Measurements from ENCODE around the gene GTF3C5.

Gene GTF3C5

DNA sequence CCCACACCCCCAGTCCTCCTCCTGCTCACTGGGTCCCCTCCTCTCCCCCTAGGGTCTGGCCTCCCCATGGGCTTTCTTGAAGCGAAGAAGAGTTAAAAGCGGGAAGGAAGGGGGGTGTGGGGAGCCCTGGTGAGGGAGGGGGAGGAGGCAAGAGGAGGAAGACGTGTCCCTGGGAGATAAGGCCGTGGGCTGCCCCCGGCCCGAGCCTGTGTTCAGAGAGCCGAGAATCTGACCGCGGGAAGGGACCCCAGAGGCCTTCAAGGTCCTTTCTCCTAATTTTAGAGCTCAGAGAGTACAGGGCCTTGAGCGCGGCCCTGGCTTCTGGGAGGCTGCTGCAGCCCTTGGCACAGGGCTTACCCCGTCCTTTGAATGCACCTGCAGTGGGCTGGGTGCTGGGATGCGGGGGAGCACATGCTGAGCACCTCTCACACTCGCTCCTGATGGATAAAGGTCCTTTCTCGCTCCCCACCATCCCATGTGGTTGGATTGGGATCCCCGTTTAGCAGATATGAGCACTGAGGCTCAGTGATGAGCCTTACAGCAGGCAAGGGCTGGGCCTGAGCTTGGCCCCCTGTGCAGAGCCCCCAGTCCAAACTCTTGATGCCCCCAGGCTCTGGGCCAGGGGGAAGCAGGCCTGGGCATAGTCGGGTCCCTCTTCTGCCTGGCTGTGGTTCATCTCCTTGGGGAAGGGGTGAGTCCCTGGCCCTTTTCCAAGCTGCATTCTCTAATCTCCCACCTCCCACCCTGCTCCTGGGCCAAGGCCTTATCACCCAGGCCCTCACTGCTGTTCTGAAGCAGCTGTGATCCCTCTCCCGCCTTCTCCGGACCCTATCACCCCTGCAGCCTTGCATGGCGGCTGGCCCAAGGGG, 46.4 kb upstream of the GTF3C5 start:
- TF ChIP-seq ZFP30 (CRISPR knock-in tag; IDR thresholded peaks at IDR 0.05) (no peak), TCF4 (CRISPR knock-in tag; IDR thresholded peaks at IDR 0.05; ENCODE audit: borderline replicate concordance) (no peak), PPARA (CRISPR knock-in tag; IDR thresholded peaks at IDR 0.05; ENCODE audit: borderline replicate concordance) (no peak), OSR1 (CRISPR knock-in tag; IDR thresholded peaks at IDR 0.05) (no peak), ZNF8 (CRISPR knock-in tag; IDR thresholded peaks at IDR 0.05) (no peak), ZFP3 (CRISPR knock-in tag; IDR thresholded peaks at IDR 0.05) (no peak), ESRRG (CRISPR knock-in tag; IDR thresholded peaks at IDR 0.05) (no peak), SNAI2 (CRISPR knock-in tag; IDR thresholded peaks at IDR 0.05) (no peak), ISL1 (CRISPR knock-in tag; IDR thresholded peaks at IDR 0.05) (no peak), ARNTL (CRISPR knock-in tag; IDR thresholded peaks at IDR 0.05; ENCODE audit: borderline replicate concordance, low read depth) (no peak), GLIS3 (CRISPR knock-in tag; IDR thresholded peaks at IDR 0.05) (no peak), ZNF70 (CRISPR knock-in tag; IDR thresholded peaks at IDR 0.05) (no peak), TOX (CRISPR knock-in tag; IDR thresholded peaks at IDR 0.05; ENCODE audit: borderline replicate concordance) (no peak)
- TF ChIP-seq, protein P1, sequence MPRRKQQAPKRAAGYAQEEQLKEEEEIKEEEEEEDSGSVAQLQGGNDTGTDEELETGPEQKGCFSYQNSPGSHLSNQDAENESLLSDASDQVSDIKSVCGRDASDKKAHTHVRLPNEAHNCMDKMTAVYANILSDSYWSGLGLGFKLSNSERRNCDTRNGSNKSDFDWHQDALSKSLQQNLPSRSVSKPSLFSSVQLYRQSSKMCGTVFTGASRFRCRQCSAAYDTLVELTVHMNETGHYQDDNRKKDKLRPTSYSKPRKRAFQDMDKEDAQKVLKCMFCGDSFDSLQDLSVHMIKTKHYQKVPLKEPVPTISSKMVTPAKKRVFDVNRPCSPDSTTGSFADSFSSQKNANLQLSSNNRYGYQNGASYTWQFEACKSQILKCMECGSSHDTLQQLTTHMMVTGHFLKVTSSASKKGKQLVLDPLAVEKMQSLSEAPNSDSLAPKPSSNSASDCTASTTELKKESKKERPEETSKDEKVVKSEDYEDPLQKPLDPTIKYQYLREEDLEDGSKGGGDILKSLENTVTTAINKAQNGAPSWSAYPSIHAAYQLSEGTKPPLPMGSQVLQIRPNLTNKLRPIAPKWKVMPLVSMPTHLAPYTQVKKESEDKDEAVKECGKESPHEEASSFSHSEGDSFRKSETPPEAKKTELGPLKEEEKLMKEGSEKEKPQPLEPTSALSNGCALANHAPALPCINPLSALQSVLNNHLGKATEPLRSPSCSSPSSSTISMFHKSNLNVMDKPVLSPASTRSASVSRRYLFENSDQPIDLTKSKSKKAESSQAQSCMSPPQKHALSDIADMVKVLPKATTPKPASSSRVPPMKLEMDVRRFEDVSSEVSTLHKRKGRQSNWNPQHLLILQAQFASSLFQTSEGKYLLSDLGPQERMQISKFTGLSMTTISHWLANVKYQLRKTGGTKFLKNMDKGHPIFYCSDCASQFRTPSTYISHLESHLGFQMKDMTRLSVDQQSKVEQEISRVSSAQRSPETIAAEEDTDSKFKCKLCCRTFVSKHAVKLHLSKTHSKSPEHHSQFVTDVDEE (CRISPR knock-in tag; IDR thresholded peaks at IDR 0.05): no peak
- TF ChIP-seq, protein P2, sequence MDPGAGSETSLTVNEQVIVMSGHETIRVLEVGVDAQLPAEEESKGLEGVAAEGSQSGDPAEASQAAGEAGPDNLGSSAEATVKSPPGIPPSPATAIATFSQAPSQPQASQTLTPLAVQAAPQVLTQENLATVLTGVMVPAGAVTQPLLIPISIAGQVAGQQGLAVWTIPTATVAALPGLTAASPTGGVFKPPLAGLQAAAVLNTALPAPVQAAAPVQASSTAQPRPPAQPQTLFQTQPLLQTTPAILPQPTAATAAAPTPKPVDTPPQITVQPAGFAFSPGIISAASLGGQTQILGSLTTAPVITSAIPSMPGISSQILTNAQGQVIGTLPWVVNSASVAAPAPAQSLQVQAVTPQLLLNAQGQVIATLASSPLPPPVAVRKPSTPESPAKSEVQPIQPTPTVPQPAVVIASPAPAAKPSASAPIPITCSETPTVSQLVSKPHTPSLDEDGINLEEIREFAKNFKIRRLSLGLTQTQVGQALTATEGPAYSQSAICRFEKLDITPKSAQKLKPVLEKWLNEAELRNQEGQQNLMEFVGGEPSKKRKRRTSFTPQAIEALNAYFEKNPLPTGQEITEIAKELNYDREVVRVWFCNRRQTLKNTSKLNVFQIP (CRISPR knock-in tag; IDR thresholded peaks at IDR 0.05; ENCODE audit: borderline replicate concordance, low read depth): no peak
- no peak for ATAC-seq

- TF ChIP-seq ZNF8 (CRISPR knock-in tag; IDR thresholded peaks at IDR 0.05) (no peak), PATZ1 (CRISPR knock-in tag; IDR thresholded peaks at IDR 0.05; ENCODE audit: borderline replicate concordance) (no peak), TOX (CRISPR knock-in tag; IDR thresholded peaks at IDR 0.05; ENCODE audit: borderline replicate concordance) (no peak), ESRRG (CRISPR knock-in tag; IDR thresholded peaks at IDR 0.05) (no peak), ZNF70 (CRISPR knock-in tag; IDR thresholded peaks at IDR 0.05) (no peak), ARNTL (CRISPR knock-in tag; IDR thresholded peaks at IDR 0.05; ENCODE audit: borderline replicate concordance, low read depth) (no peak), ZNF565 (CRISPR knock-in tag; conservative IDR thresholded peaks at IDR 0.05; ENCODE audit: low read depth) (no peak), CREB5 (CRISPR knock-in tag; IDR thresholded peaks at IDR 0.05; ENCODE audit: low read depth) (no peak), ZFP3 (CRISPR knock-in tag; IDR thresholded peaks at IDR 0.05) (no peak), CSDC2 (CRISPR knock-in tag; IDR thresholded peaks at IDR 0.05) (no peak), ISL1 (CRISPR knock-in tag; IDR thresholded peaks at IDR 0.05) (no peak), GLIS3 (CRISPR knock-in tag; IDR thresholded peaks at IDR 0.05) (no peak)
- TF ChIP-seq, protein P1 (CRISPR knock-in tag; IDR thresholded peaks at IDR 0.05): no peak
- no peak for ATAC-seq
These were observed 45.8 kb upstream of the GTF3C5 start for GRCh38 chr9:132985071-132985350.

Measured in SK-N-SH treated with all-trans-retinoic acid at 6 μM for 48 hours (cell line).